ENCODE data around the gene RBM19.

RBM19 gene

GRCh38 chr12:113959096-113959495 lies 7.0 kb downstream of the RBM19 start:
- DNase-seq (ENCODE audit: low read depth in 3 of 3, low spot score in 1 of 3): no peak

DNA sequence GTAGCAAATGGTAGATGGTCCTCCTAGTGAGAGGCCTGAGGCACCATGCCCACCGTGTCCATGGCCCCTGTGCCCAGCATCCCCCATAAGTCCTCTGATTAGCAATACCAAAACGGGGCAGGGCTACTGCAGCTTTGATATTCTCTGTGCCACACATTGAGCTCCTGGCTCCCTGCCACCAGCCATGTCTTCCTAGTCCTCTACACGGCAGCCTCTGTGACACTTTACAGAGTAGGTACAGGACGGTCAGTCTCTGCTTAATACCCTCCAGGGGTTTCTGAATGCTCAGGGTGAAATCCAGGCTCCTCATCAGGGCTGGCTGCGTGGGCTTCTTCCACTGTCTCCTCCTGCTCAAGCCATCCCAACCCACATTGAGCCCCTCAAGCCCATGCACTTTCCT lies 8.0 kb downstream of the RBM19 start:
- DNase-seq (ENCODE audit: low read depth in 3 of 3, low spot score in 1 of 3): no peak

DNA sequence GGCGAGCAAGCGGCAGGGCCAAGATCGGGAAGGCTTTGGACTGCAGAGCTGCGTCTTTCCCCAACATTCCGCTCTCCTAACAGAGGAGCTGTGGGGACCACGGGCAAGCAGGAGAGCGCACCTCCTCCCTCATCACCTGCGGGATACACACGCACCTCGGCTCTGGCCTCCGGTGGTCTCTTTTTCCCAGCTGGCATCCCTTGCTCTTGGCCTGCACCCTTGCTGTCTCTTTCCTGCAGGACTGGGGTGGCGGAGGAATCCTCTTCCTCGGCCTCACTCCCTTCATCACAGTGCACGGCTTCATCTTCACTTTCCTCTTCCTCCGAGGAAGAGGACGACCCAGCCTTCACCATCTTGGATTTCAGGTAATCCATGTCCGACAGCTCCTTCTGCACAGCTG lies 8.5 kb downstream of the RBM19 start:
- no peak for DNase-seq (ENCODE audit: low read depth in 3 of 3, low spot score in 1 of 3)

GRCh38 chr12:113955109-113955970 lies 10.8 kb downstream of the RBM19 start:
- no peak for DNase-seq (ENCODE audit: low read depth in 3 of 3, low spot score in 1 of 3)

GRCh38 chr12:113954547-113954946 lies 11.6 kb downstream of the RBM19 start:
- no peak for DNase-seq (ENCODE audit: low read depth in 3 of 3, low spot score in 1 of 3)

DNA sequence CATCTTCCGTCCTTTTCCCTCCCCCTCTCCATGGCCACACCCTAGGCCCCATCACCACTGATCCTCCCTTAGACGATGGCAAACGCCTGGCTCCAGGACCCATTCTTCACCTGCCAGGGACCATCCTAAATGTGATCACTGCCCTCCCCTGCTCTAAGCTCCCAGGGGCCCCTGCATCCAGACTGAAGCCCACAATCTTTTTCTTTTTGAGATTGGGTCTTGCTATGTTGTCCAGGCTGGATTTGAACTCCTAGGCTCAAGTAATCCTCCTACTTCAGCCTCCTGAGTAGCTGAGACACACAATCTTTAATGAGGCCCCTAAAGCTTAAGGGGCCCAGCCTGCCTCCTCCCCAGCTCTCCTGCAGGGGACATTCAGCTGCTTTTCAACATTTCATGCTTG lies 15.3 kb downstream of the RBM19 start:
- DNase-seq (ENCODE audit: low read depth in 3 of 3, low spot score in 1 of 3): no peak

DNA sequence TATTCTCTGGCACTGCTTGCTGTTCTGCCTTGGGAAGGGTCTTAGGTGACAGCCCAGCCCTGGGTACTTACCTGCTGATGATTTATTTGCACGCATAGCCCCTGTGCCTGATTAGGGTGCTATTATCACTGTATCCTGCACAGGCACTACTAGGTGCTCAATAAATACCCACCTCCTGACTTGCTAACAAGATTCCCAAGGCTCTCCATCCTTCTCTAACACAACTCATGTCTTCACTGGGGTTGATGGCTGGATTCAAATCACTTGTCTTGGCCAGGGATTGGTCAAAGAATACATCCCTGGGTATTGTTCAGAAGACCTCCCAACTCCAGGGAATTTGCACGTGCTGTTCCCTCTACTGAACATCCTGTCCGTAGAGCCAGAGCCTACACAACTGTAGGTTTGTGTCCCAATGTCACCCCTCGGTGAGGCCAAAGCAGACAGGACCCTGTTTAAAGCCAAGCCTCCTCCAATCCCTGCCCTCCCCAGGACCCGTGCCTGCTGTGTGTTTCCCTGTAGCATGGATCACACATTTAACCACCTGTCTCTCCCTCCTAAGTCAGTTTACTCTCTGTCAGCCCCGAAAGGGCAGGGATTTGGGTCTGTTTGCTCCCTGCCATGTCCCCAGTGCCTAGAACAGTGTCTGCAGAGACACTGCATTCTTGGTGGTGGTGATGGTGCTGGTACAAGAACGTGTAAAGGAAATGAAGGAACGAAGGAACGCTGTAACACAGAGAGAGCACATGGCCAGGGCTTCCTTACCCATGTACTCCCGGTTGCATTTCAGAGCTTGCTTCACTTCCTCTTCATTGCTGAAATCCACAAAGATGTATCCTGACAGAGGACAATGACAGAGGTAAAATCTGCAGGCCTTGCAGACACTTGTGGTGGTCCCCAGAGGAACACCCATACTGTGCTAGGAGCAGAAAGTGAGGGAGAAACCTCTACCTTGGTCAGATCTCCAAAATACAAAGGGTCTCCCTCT lies 16.5 kb downstream of the RBM19 start:
- DNase-seq (ENCODE audit: low read depth in 3 of 3, low spot score in 1 of 3): no peak

GRCh38 chr12:113948151-113948914 lies 17.8 kb downstream of the RBM19 start:
- DNase-seq (ENCODE audit: low read depth in 3 of 3, low spot score in 1 of 3): no peak

DNA sequence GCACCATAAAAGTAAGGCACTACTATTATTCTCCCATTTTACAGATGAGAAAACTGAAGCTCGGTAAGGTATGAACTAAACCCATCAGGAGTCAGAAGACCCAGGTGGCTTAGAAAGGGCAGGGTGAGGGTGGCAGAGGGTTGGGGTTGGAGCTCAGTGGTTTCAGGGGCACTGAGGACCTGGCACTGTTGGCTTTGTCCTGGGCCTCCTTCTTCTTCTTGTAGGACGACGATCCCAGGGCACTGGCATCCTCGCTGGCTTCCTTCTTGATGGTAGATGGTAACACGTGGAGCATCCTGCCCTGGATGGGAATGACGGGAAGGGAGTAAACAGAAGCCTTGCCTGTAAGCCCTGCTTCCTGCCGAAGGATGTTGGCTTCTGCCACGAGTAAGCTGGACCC lies 19.9 kb downstream of the RBM19 start:
- DNase-seq (ENCODE audit: low read depth in 3 of 3, low spot score in 1 of 3): no peak

DNA sequence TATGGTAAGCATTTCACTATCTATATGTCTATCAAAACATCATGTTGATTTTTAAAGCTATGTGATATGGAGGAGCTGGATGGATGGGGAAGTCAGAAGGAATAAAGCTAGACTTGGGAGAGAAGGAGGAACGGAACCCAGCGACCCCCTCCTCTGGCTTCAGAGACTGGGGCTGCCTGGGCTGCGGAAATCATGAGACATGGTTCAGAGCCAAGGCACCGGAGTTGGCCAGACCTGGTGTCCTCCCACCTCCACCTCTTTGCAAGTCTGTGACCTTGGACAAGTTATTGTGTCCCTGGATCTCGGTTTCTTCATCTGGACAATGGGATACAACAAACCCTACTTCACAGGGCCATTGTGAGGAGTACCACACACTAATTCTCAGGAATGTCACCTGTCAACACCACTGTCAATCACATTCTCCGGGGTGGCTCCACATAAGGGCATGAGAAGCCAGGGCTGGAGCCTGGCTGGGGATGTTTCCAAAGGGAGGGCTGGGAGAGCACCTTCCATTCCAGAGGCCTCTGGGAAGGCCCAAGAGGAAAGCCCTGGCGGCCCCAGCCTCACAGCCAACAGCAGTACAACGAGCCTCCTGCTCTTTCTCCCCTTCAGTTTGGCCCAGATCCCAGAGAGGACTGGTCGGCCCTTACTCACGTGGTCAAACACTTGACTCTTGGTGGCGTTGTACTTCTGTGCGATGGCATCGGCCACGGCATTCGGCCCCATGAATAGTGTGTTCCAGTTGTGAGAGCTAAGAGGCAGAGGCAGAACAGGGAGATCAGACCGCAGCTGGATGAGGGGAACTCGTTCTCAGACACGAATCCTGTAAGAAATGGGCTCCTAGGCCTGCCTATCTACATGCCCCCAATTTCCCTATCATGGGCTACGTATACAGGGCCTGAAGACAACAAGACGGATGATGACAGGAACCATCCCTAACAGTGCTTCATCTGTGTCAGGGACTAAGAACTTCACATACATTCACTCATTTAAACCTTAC lies 20.7 kb downstream of the RBM19 start:
- no peak for DNase-seq (ENCODE audit: low read depth in 3 of 3, low spot score in 1 of 3)

DNA sequence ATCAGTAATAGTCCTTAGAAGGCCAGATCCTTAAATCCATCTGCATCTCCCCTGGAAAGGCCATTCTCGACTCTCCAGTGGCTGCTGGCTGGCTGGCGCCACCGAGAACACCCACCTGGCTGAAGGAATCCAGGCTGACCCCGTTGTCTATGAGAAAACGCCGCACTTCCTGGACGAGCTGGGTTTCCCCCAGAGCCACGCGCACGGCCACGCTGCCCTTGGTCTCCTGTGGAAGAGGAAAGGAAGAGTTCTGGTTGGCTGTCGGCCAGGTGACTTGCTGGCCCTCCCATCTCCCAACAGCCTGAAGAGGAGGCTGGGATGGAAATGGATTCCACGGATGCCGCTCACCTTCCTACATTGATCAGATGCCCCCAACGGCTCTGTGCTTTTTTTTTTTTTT lies 23.9 kb downstream of the RBM19 start:
- DNase-seq (ENCODE audit: low read depth in 3 of 3, low spot score in 1 of 3): no peak

DNA sequence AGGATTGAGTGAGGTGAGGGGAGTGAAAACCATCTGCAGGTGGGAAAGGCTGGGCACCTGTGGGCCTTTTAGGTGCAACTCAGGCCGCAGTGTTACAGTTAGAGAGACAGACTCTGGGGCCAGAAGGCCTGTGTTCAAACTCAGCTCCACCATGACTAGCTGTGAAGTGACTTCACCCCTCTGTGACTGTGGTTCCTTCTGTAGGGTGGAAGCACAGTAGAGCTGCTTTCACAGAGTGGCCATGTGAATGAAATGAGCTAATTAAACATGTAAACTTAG lies 25.0 kb downstream of the RBM19 start:
- DNase-seq (ENCODE audit: low read depth in 3 of 3, low spot score in 1 of 3): no peak

DNA sequence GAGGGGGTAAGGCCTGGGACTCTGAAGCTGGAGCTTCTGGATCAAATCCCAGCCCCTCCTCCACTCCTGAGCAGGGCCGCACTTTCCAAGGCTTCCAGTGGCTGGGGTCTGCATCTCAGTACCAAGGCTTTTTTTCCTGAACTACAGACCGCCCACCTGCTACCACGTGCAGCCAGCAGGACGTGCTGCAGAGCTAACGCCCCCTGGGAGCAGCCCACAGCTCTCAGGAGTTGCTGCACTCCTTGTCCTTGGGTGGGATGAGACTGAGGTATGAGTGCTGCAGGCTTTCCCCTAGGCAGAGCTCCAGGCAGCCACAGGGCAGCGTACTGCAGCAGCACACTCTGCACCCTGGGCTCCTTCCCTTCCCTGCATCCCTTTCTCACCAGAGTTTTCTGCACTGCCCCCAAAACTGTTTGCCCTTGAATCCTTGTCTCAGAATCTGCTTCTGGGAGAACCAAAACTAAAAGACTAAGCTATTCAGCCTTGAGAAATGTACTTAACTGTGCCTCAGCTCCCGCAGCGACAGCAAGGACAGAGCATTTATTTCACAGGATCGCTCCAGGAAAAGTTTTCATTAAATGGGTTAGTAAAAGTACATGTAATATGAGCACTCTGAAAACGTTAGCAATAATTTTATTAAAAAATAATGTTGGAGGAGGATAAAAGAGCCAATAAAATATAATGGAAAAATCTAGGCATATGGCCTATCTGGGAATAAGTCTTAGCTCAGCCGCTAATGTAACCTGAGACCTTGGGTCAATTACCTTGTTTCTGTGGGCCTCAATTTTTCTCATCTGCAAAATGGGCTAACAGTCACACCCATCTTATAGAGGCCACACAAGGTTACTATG lies 25.5 kb downstream of the RBM19 start:
- DNase-seq (ENCODE audit: low read depth in 3 of 3, low spot score in 1 of 3): no peak

DNA sequence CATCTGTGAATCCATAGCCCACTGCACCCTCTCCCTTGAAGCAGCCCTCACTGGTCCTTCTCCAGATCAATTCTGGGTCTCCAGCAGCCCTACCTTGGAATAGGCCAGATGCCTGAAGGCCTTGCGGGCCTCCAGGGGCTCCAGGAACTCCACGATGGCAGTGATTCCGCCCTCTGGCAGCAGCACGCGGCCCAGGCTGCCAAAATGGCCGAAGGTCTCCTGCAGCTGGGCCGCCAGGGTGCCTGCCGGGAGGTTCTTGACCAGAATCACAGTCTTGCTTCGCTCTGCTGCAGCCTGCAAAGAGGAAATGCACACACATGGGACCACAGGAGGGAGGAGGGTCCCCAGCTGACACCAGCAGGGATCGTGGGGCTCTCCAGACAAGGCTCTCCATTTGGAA lies 26.3 kb downstream of the RBM19 start:
- DNase-seq (ENCODE audit: low read depth in 3 of 3, low spot score in 1 of 3): no peak

DNA sequence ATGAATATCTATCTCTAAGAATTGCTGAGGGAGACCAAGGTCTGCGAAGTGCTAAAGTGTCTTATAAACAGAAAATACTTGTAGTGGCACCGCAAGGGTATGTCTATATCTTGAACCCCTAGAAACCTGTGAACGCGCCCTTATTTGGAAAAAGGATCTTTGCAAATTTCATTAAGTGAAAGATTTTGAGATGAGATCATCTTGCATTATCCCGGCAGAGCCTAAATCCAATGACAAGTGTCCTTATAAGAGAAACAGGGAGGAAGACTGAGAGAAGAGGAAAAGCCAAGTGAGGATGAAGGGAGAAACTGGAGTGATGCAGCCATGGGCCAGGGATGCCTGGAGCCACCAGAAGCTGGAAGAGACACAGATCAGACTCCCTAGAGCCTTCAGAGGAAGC lies 27.7 kb downstream of the RBM19 start:
- DNase-seq (ENCODE audit: low read depth in 3 of 3, low spot score in 1 of 3): no peak

GRCh38 chr12:113936460-113936859 lies 29.7 kb downstream of the RBM19 start:
- no peak for DNase-seq (ENCODE audit: low read depth in 3 of 3, low spot score in 1 of 3)

GRCh38 chr12:113935459-113935858 lies 30.7 kb downstream of the RBM19 start:
- no peak for DNase-seq (ENCODE audit: low read depth in 3 of 3, low spot score in 1 of 3)

DNA sequence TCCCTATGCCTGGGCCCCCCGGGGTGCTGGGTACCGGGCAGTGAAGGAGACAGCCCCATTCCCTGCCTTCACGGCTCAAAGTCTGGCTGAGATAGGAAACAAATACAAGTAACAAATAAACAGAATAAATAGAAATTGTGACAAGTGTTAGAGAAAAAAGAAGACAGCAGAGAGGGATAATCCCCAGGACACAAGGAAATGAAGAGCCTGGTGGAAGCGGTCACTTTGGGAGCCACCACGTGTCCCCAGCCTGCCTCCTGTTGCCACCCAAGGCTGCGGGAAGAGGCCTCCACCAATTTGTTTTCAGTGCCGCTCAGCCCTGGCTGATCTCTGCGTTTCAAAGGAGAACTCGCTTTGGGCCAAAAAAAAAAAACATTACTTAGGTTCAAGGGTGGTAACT lies 31.2 kb downstream of the RBM19 start:
- no peak for DNase-seq (ENCODE audit: low read depth in 3 of 3, low spot score in 1 of 3)

DNA sequence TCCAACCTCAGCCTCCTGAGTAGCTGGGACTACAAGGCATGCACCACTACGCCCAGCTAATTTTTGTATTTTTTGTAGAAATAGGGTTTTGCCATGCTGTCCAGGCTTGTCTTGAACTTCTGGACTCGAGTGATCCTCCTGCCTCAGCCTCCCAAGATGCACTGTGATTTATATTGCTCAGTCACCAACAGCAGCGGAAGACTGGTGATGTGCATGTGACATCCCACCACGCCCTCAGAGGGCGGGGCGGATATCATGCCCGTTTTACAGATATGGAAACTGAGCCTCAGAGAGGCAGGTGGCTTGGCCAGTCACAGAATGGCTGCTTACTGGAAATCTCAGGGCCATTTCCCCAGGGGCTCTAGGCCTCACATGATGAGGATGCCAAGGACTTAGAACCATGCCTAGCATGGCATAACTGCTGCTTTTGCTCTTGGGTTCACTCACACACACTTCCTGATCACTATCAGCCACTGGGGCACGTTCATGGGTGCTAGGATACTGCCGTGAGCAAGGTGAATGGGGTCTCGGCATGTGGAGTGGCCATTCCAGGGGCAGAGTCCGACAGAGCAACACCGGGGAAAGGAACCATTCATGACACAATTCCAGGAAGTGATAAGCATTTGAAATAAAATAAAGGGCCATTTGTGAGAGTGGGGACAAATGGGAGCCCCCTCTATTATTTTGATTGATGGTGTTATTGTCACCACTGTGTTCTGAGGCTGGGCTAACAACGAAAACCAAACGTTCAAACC lies 31.9 kb downstream of the RBM19 start:
- no peak for DNase-seq (ENCODE audit: low read depth in 3 of 3, low spot score in 1 of 3)

Measured in stimulated activated CD4-positive, alpha-beta T cell treated with anti-CD3 and anti-CD28 coated beads, TNF-alpha, amount 100 ng/mL, for 1 hour (primary cell).